Neural cell (in vitro differentiated cells): ENCODE data around the gene POU2F3.

Experiments
- CTCF ChIP-seq: fragments of 450-650 bp; IDR thresholded peaks from 2 replicates; pipeline ENCODE4 v1.5.1; 2014; ENCODE audit warnings: antibody characterized with exemption, mild to moderate bottlenecking, moderate library complexity; ENCODE audit not compliant: poor library complexity, severe bottlenecking
- EP300 ChIP-seq: fragments of 450-650 bp; conservative IDR thresholded peaks from 2 replicates; pipeline ENCODE4 v1.6.1; 2014; ENCODE audit warnings: antibody characterized with exemption, mild to moderate bottlenecking, moderate library complexity; ENCODE audit not compliant: poor library complexity, severe bottlenecking
- EZH2 ChIP-seq: fragments of 200-600, 300-800 bp; shearing (Covaris generic), sonication (generic); IDR thresholded peaks from 2 replicates; pipeline ENCODE4 v1.6.1; 2014; ENCODE audit warnings: antibody characterized with exemption, low read length, borderline replicate concordance, mild to moderate bottlenecking; ENCODE audit not compliant: insufficient read depth, poor library complexity, severe bottlenecking
- POLR2AphosphoS5 ChIP-seq: IDR thresholded peaks from 2 replicates; pipeline ENCODE4 v1.6.1; 2012
- RAD21 ChIP-seq: fragments of 450-650 bp; conservative IDR thresholded peaks from 2 replicates; pipeline ENCODE4 v1.6.1; 2014; ENCODE audit warnings: antibody characterized with exemption, mild to moderate bottlenecking, moderate library complexity
- REST ChIP-seq: IDR thresholded peaks from 2 replicates; pipeline ENCODE4 v1.6.1; 2012; ENCODE audit warnings: borderline replicate concordance
- SMC3 ChIP-seq: fragments of 450-650 bp; conservative IDR thresholded peaks from 2 replicates; pipeline ENCODE4 v1.6.1; 2014; ENCODE audit warnings: antibody characterized with exemption, mild to moderate bottlenecking, moderate library complexity; ENCODE audit not compliant: poor library complexity
- TAF1 ChIP-seq: IDR thresholded peaks from 2 replicates; pipeline ENCODE4 v1.6.1; 2012; ENCODE audit warnings: low read depth

GRCh38 chr11:120220747-120221037 lies 19.2 kb upstream of the POU2F3 start:
- no peak for TF ChIP-seq EP300
- TF ChIP-seq REST: no peak
- no peak for TF ChIP-seq CTCF
- no peak for TF ChIP-seq TAF1
- TF ChIP-seq POLR2AphosphoS5: no peak
- no peak for TF ChIP-seq RAD21
- no peak for TF ChIP-seq EZH2
- no peak for TF ChIP-seq SMC3
